ENCODE results near the gene KIAA0930.

KIAA0930 gene

GRCh38 chr22:45185718-45186514, 54.8 kb downstream of the KIAA0930 start:
- ChIA-PET POLR2A (no interaction called here), CTCF (no interaction called here)
- TF ChIP-seq ZNF660 (tag by site-specific recombination; IDR thresholded peaks at IDR 0.05) (no peak), ZNF677 (tag by site-specific recombination; IDR thresholded peaks at IDR 0.05) (no peak), ZNF324 (tag by site-specific recombination; IDR thresholded peaks at IDR 0.05) (no peak), AEBP2 (tag by site-specific recombination; IDR thresholded peaks at IDR 0.05; ENCODE audit: borderline replicate concordance) (no peak), ZNF701 (tag by site-specific recombination; IDR thresholded peaks at IDR 0.05) (no peak), ZFP3 (tag by site-specific recombination; IDR thresholded peaks at IDR 0.05; ENCODE audit: low read depth) (no peak), ZIC2 (tag by site-specific recombination; IDR thresholded peaks at IDR 0.05) (no peak), KLF8 (tag by site-specific recombination; IDR thresholded peaks at IDR 0.05) (no peak), ZNF280D (tag by site-specific recombination; IDR thresholded peaks at IDR 0.05) (no peak), ZNF404 (tag by site-specific recombination; IDR thresholded peaks at IDR 0.05) (no peak), HOXD13 (CRISPR knock-in tag; IDR thresholded peaks at IDR 0.05; ENCODE audit: borderline replicate concordance) (no peak), KLF17 (tag by site-specific recombination; IDR thresholded peaks at IDR 0.05) (no peak), FEZF1 (tag by site-specific recombination; IDR thresholded peaks at IDR 0.05) (no peak), BCL11B (tag by site-specific recombination; IDR thresholded peaks at IDR 0.05; ENCODE audit: low read depth) (no peak), TCF7L2 (IDR thresholded peaks at IDR 0.05; ENCODE audit: borderline replicate concordance, low read depth, low read length) (no peak), ZNF394 (tag by site-specific recombination; IDR thresholded peaks at IDR 0.05; ENCODE audit: borderline replicate concordance) (no peak), KLF7 (tag by site-specific recombination; IDR thresholded peaks at IDR 0.05; ENCODE audit: borderline replicate concordance) (no peak), ZNF146 (tag by site-specific recombination; IDR thresholded peaks at IDR 0.05) (no peak)
- peaks cover 2% of the 10 kb centered on the region; the same call in 1 of the 2 replicates for H3K4me1 ChIP-seq (ENCODE audit: control insufficient read depth, insufficient read depth, low read length)
- H3K9me3 ChIP-seq (ENCODE audit: control insufficient read depth, insufficient read depth, low read depth, low read length): no peaks in the 10 kb centered on the region
- H3K27ac ChIP-seq (ENCODE audit: extremely low read depth, low read depth, low read length): no peak overlapping the region
- H3K4me3 ChIP-seq (ENCODE audit: low read depth, low read length): no peak overlapping the region
- H3K36me3 ChIP-seq (ENCODE audit: control insufficient read depth in 2 of 2, insufficient read depth in 1 of 2, low read length in 2 of 2): peaks cover 35 to 50% of the 10 kb centered on the region in 2 experiments

- no peak overlapping the region for H3K27ac ChIP-seq (ENCODE audit: extremely low read depth, low read depth, low read length)
- H3K4me3 ChIP-seq (ENCODE audit: low read depth, low read length): no peak overlapping the region
- H3K9me3 ChIP-seq (ENCODE audit: control insufficient read depth, insufficient read depth, low read depth, low read length): no peaks in the 10 kb centered on the region
- ChIA-PET CTCF (no interaction called here), POLR2A (no interaction called here)
- no peaks in the 10 kb centered on the region for H3K4me1 ChIP-seq (ENCODE audit: control insufficient read depth, insufficient read depth, low read length)
- H3K36me3 ChIP-seq (ENCODE audit: control insufficient read depth in 2 of 2, insufficient read depth in 1 of 2, low read length in 2 of 2): peaks cover 51 to 69% of the 10 kb centered on the region in 2 experiments
- TF ChIP-seq ZNF776 (tag by site-specific recombination; IDR thresholded peaks at IDR 0.05; ENCODE audit: borderline replicate concordance) (no peak), ZNF658 (tag by site-specific recombination; IDR thresholded peaks at IDR 0.05) (no peak), KLF17 (tag by site-specific recombination; IDR thresholded peaks at IDR 0.05) (no peak), SALL2 (tag by site-specific recombination; IDR thresholded peaks at IDR 0.05; ENCODE audit: borderline replicate concordance) (no peak), ZNF571 (tag by site-specific recombination; IDR thresholded peaks at IDR 0.05) (no peak), KLF1 (tag by site-specific recombination; IDR thresholded peaks at IDR 0.05) (no peak), ZNF596 (tag by site-specific recombination; IDR thresholded peaks at IDR 0.05) (no peak), OVOL3 (tag by site-specific recombination; IDR thresholded peaks at IDR 0.05) (no peak), ZNF530 (tag by site-specific recombination; IDR thresholded peaks at IDR 0.05; ENCODE audit: low read depth) (no peak), ZNF114 (tag by site-specific recombination; IDR thresholded peaks at IDR 0.05) (no peak), ZNF544 (tag by site-specific recombination; IDR thresholded peaks at IDR 0.05) (no peak), GLIS1 (tag by site-specific recombination; IDR thresholded peaks at IDR 0.05) (no peak), KLF7 (tag by site-specific recombination; IDR thresholded peaks at IDR 0.05; ENCODE audit: borderline replicate concordance) (no peak), GLI4 (tag by site-specific recombination; IDR thresholded peaks at IDR 0.05) (no peak), ZNF175 (tag by site-specific recombination; IDR thresholded peaks at IDR 0.05) (no peak)
Observed at GRCh38 chr22:45183974-45184373, 56.7 kb downstream of the KIAA0930 start.
